ENCODE measurements around the gene GNG12.

- no peak for TF ChIP-seq POLR2A (IDR thresholded peaks at IDR 0.05)
- no peak for TF ChIP-seq CTCF (IDR thresholded peaks at IDR 0.05 in 8 of 11, conservative IDR thresholded peaks at IDR 0.05 in 3 of 11)
Observed at GRCh38 chr1:67840449-67840848, 7.2 kb upstream of the GNG12 start.
